GM21723 (cell line): ENCODE measurements around the gene PPARG.

Experiments
- ATAC-seq: cut with Tn5 transposase; IDR thresholded peaks from one replicate; pipeline ENCODE4 v1.9.1; 2021; ENCODE audit warnings: mild to moderate bottlenecking, moderate library complexity; ENCODE audit not compliant: unreplicated experiment

PPARG gene

DNA sequence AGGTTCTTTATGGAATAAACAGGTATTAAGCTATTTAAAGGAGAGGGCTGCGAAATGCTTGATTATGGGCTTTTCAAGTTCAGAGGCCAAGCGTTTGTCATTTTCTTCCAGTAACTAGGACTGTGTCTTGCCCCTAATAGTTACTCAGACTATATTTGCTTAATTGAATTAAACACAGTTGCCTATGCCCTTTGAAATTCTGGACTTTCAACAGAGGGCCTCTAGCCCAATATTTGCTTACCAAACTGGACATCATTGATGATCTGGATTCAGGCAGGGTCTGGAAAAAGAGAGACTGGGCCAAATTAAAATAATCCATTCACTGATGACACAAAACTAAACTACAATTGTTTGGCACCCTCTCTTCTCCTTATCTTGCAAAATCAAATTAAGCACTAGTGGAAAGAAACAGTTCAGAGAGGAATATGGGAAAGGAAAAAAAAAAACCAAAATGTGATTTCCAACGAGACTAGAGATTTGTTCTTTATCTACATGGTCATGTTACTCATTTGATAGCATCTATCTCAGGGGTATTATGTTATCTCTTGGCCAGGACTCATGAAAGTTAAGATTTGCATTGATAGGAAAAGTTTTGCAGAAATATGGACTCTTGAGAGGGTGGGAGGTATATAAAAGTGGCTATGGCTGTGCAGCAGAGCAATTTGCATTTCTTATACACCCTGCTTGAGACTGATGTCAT is 120.3 kb downstream of the PPARG start:
- no peak for ATAC-seq

DNA sequence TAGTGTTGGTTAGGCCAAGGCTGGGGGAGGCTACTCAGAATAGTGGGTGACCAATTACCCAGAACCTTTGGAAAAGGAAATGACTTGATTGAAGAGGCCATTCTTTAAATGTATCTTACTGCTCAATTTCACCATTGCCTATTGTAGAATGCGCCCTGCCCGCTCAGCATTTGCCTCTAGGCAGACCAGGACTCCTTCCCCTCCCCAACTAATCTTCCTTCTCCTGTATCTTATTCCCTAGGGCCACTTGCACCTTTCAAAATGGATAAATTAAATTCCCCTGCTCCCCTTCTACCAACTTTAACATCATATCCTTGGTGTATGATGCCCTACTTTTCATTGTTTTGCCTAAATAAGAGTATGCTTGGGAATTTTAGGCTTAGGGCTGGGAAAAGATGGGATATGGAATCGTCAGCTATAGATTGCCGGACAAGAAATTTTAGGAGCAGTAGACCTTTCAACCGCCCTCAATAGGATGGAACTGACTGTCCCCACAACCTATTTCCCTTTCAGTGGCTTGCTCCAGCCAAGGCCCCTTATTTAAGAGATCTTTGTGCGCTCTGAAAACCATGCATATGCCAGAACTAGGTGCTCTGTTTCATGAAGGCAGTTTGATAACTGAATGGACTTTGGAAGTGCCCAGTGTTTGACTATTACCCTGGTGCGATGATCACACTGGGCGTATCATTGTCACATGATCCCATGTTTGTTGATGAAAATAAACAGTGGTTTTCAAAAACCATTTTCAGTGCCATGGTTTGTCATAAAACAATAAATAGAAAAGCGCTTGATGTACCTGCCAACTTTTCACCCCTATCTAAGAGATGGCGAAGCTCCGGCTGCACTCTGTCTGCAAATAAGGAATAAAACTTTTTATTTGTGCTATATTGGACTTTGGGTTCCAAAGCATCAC is 121.1 kb downstream of the PPARG start:
- no peak for ATAC-seq

DNA sequence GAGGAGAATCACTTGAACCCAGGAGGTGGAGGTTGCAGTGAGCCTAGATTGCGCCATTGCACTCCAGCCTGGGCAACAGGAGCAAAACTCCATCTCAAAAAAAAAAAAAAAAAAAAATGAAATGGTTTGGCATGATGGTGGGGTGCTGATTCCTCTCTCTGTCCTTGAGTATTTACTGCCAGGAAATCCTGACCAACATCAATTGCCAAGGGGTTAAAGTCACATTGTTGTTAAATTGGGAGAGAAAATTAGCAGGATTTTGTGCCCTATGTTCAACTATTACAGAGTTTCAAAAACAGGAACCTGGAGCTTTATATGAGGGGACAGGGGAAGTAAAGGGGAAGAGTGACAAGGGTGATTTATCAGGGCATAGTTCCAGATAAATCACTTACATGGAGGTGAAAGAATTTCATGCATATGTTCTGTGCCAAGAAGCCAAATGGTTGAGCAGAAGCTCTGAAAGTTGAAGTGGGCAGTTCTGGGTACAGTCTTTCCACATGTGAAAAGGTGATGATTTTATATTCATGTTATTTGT is 124.9 kb downstream of the PPARG start:
- no peak for ATAC-seq

DNA sequence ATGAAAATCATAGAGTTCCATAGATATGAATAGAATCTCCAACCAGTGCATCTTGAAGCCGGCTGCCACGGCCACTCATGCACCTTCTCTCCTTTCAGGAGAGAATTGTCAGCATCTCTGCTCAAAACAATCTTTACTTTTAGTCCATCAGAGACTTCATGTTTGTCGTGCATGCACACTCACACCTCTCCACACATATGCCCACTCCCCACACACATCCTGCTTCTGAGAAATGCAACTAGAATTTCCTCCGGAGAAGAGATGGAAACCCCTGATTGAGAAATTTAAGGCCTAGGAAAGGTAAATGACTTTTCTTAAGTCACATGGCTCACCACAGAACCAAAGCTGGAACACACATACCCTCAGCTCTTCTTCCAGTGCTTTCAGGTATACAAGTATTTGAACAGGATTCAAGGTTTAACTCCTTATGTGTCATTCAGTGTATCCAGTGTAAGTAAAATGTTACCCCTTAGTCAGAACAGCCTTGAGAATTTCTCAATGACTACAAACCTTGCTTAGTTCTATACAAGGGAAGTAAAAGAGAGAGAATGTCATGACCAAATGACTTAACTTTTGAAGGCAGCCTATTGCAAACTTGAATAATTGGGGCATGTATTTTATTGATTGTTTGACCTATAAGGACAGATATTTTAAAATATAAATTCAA is 126.3 kb downstream of the PPARG start:
- no peak for ATAC-seq

DNA sequence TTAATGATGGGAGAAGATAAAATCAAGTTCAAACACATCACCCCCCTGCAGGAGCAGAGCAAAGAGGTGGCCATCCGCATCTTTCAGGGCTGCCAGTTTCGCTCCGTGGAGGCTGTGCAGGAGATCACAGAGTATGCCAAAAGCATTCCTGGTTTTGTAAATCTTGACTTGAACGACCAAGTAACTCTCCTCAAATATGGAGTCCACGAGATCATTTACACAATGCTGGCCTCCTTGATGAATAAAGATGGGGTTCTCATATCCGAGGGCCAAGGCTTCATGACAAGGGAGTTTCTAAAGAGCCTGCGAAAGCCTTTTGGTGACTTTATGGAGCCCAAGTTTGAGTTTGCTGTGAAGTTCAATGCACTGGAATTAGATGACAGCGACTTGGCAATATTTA is 127.9 kb downstream of the PPARG start:
- ATAC-seq = no peak

DNA sequence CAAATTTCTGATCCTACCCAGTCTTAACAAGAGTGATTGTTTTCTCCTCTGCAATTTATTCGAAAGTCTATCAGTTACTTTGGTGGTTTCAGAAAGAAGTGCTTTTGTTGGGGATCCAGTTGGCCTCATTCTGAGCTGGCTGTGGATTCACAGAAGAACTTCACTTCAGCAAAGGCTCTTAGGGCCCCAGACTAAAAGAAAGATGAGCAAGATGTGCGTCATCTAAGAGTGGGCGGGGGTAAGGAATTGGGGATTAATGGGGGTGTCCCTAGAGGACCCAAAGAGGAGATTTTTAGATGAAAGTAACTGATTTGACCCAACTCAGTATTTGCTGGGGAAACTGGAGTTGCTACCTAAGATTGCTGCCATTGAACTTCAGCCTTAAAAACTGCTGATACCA is 131.5 kb downstream of the PPARG start:
- no peak for ATAC-seq

DNA sequence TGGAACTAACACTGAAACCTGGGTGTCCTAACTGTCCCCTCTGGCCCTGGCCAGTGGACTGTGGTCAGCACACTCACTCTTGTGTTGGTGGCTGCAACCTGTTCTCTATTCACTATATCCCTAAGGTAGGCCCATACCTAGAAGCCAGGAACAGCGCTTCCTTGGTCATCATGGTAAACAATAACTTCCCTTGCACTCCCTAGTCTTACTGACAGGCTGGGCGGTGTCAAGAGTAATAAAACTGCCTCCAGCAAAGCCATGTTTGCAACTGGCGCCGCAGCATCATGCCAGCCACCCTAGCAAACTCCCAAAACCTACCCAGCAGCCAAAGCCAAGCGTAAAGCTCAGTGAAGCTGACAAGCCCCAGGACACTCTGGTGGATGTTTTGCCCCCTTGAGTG is 132.3 kb downstream of the PPARG start:
- ATAC-seq = no peak

DNA sequence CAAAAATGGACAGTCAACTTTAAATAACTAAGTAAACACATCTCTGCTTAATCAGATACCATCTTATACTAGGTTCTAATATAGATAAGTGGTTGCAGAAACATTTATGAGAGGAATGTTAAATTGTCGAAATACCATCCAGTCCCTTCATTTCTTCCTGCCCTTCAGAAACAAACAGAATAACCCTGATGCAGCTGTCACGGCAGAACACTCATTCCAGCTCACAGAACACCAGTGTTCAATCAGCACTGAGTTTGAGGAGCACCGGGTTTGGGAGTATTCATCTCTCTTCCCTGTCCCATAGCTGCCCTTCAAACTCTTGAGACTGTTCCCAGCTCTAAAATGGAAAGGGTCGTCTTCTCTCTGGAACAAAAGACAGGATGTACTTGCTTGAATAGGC is 134.3 kb downstream of the PPARG start:
- ATAC-seq = no peak

DNA sequence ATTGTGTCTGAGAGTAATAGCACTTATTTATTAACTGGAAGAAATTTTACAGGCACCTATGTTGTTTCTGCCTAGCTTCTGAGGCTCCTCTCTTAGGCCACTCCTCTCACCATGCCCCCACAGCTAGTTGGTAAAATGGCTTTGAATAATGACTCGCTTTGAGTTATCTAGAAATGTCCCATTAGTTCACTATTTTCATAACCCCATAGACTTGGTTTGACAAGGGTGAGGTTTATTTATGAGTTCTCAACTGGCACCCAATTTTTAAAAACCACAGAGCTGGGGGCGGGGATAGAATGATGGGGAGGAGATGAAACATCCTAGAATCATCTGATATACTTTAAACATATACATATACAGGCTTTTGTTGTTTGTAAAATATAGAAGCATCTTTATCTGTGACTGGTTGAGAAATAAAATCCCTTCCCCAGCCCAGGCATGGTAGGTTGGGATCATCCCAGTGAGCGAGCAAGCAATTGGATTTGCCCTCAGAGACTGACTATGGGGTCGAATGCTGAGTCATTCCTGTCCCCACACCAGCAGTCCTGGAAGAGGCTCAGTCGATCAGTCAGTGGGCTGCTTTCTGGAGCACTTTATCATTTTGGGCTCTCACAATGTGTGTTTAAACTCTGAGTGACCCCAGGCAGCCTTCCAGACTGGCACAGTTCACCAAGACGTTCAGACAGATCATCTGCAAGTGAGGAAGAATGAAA is 135.2 kb downstream of the PPARG start:
- no peak for ATAC-seq

DNA sequence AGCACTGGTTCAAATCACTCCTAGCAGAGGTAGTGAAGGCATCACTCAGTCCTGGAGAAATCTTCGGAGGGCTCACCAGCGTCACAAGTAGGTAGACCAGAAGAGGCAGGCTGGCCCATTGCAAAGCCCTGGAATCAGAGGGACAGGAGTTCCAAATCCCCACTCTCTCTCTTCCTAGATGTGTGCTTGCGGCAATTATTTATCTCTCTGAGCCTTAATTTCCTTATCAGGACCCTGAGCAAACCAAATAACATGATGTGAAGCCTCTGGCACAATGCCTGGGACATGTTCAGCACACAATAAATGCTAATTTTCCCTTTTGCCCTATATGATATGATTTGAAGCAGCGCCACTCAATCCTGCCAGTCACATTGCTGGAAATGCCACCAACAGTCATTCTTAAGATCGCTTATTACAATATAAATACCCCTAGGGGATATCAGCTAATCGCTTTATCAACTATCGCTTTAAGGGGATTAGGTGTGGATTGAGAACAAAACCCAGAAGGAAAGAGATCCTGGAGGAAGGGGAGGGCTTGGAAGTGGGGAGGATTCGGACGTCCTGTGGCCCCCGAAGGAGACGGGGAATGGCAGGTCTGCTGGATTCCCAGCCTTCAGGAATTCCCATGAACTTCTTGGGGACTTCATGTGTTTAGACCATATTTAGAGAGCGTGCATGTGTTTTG is 135.9 kb downstream of the PPARG start:
- no peak for ATAC-seq

DNA sequence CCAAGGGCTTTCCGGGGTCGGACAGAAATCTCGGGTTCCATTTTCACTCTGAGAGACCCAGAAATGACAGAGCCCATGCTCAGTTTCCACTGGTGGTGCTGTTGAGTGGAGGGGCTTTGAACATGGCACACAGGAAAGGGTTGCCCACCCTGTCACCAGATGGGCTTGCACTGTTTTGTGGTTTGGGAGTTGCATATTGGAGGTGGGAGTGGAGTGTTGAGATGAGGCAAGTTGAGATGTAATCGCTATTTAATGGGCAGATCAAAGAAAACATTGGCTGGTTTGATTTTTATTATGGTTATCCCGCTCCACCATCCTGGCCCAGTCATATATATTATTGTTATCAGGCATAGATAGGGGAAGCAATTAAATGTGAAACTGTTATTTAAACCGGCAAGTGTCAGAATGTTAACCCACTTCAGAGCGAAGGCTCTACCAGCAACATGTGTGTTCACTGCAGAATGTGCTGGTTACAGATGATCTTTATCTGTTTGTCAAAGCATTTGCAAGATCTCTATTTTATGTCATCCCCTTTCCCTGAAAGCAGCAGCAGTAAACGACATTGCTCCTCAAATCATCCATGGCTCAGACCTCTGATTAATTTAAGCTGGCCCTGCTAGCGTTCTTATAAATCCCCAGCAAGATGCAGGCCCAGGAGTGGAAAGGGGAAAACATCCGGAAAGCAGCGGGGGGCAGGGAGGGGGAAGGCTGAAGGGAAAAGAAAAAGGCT is 137.1 kb downstream of the PPARG start:
- ATAC-seq = no peak

DNA sequence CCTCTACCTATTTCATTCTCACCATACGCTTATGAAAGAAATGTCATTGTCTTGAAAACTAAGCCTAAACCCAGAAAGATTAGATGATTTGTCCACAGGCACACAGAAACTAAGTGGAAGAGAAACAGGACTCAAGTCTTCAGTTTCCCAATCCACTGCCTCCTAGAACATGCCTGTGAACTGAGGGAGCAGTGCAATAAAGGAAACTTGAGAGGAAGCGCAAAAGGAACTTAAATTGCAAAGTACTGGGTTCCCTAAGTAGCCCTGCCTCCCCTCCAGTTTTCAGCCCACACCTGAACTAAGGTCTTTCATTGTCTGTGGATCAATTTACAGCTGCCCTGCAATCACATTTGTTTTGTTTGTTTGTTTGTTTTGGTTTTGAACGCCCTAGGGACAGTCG is 138.7 kb downstream of the PPARG start:
- no peak for ATAC-seq

DNA sequence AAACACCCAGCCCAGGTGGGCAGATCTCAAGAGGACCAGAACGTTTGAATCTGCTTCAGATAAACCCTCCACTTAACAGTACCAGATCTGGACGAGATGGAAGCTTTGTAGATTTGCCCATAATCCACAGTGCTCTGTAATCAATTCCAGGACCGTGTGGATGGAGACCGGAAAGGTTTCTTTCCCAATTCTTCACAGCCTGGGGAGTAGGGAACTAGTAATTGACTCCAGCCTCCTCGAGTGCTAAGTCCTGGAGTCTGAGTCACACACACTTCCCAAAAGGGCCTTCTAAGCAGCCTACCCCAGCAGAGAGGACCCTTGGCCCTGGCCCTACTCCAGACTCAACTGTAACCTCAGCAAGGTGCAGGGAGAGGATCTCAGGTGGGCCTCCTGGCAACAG is 139.3 kb downstream of the PPARG start:
- no peak for ATAC-seq

DNA sequence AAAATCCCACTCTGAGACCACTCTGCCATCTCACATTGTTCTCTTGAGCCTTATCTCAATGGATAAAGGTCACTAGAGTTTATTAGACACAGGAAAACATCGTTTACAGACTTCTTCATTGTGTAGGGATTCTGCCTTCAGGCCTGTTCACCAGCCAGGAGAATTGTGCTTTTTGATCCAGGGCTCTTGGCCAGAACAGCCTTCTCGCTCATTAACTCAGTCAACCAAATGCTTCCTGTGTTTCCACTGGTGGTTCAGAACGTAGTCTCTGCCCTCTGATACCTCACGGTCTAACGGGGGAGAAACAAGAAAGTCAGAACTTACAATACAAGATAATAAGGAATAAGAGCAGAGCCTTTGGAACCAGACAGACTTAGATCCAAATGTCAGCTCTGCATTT is 141.2 kb downstream of the PPARG start:
- ATAC-seq = no peak

DNA sequence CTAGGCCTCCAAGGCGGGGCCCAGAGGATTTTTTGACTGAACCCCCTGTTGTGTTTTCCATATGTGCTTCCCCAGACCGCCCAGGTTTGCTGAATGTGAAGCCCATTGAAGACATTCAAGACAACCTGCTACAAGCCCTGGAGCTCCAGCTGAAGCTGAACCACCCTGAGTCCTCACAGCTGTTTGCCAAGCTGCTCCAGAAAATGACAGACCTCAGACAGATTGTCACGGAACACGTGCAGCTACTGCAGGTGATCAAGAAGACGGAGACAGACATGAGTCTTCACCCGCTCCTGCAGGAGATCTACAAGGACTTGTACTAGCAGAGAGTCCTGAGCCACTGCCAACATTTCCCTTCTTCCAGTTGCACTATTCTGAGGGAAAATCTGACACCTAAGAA is 145.0 kb downstream of the PPARG start:
- no peak for ATAC-seq

DNA sequence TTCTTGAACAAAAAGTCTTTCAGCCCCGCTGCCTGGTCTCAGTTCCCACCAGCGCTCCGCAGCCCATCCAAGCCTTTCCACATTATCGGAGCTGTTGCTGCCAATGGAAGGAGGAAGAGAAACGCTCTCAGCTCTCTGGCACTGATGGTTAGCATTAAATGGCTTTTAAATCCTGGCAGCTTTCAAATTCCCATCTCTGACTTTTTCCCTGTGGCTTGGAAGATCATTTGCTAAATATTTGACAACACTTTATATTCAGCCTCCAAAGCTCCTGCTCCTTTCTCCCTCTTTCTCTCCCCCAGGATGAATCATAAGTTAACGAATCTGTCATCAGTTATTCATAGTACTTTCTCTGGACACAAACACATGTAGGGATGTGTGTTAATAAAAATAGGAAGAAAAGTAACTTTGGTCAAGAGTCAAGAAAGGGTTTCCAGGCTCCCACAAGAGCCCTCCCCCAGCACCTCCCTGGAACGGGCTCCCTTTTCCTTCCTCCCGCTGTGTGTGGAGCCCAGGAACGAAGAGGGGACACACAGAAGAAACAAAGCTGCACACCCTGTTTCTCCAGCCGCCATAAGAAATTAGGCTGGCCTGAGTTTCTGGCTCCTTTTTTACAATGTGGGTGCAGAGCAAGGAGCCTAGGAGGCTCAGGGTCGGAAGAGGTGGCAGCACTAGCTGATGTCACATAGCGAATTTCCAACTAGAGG is 147.8 kb downstream of the PPARG start:
- ATAC-seq = no peak

DNA sequence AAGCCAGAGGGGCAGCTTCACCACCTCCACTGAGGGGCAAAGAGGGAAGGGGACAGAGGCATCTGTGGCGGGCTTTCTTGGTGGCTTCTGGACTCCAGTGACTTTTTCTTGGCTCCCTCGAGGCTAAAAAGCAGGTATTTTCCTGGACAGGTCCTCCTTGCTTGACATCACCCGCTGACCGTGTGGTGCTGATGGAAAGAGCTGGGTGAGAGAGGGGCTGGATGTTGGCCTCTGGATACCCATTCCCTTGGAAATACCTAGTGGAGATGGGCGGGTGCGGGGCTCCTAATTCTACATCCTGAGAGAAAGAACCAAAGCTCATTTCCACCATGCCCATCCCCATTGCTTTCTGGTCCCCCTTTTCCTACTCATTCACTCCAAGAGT is 148.3 kb downstream of the PPARG start:
- ATAC-seq = no peak

DNA sequence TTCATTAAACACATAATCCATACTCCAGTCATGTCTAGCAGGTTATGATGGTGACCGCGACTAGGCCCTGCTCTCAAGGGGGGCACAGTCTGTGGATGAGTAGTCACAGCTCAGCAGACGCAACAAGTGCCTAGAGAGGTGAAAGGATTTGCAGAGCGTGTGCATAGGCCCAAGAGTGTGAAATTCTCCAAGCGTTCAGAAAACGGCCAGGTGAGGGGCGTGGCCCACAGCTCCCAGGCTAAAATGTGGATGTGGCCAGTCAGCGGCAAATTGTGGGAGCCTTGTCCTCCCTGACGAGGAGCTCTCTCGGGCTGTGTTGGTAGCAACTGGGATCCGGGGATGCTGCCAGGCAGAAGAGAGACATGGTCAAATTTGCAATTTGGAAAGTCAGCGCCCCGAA is 149.0 kb downstream of the PPARG start:
- ATAC-seq = no peak

DNA sequence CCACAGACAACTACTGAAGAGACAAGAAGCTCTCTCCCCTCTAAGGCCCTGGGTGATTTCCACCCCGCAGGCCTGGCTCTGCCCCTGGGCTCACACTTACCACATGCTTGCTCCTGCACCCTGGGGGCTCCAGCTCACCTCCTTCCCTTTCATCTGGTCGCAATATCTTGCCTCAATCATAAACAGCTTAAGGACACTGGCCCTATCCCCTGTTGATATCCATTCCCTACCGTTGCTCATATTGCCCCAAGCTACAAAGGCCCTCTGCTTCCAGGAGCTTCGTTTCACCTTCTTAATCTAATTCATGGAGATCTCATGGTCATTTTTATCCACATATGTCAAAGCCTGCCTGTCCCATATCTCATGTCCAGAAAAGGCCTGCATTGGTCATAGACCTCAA is 149.4 kb downstream of the PPARG start:
- ATAC-seq = no peak
